Glomerular visceral epithelial cell (primary cell): Measurements from ENCODE around the gene TTYH3.

Experiments
- DNase-seq: peaks from one replicate; pipeline ENCODE4 v3.0.0-alpha.2; 2016; ENCODE audit errors: extremely low spot score

TTYH3 gene

GRCh38 chr7:2616387-2617324, 15.1 kb upstream of the TTYH3 start:
- DNase-seq = no peak

GRCh38 chr7:2617325-2617905, 14.4 kb upstream of the TTYH3 start:
- DNase-seq = no peak

- no peak for DNase-seq
Observed at GRCh38 chr7:2619116-2619515, 12.7 kb upstream of the TTYH3 start.

GRCh38 chr7:2621061-2621828, 10.5 kb upstream of the TTYH3 start:
- DNase-seq = peak; percentile 47

- no peak for DNase-seq
Observed at GRCh38 chr7:2621948-2622640, 9.7 kb upstream of the TTYH3 start.

GRCh38 chr7:2622869-2623697, 8.7 kb upstream of the TTYH3 start:
- DNase-seq = no peak

- no peak for DNase-seq
Observed at GRCh38 chr7:2623698-2624014, 8.1 kb upstream of the TTYH3 start.

- no peak for DNase-seq
Observed at GRCh38 chr7:2624293-2624886, 7.4 kb upstream of the TTYH3 start.

GRCh38 chr7:2626498-2627117, 5.2 kb upstream of the TTYH3 start:
- peak; percentile 39 for DNase-seq

- no peak for DNase-seq
Observed at GRCh38 chr7:2627258-2628129, 4.3 kb upstream of the TTYH3 start.

GRCh38 chr7:2628130-2628482, 3.7 kb upstream of the TTYH3 start:
- no peak for DNase-seq

- DNase-seq = no peak
Observed at GRCh38 chr7:2628891-2629290, 2.9 kb upstream of the TTYH3 start.

- peak; percentile 73 for DNase-seq
Observed at GRCh38 chr7:2629746-2630681, 1.8 kb upstream of the TTYH3 start.

- peak; percentile 92 for DNase-seq
Observed at GRCh38 chr7:2632733-2633537, 1.1 kb downstream of the TTYH3 start.

- DNase-seq = peak; percentile 91
Observed at GRCh38 chr7:2633538-2634266, 1.9 kb downstream of the TTYH3 start.

- no peak for DNase-seq
Observed at GRCh38 chr7:2634267-2635145, 2.7 kb downstream of the TTYH3 start.
